ENCODE data around the gene SLC38A10.

DNA sequence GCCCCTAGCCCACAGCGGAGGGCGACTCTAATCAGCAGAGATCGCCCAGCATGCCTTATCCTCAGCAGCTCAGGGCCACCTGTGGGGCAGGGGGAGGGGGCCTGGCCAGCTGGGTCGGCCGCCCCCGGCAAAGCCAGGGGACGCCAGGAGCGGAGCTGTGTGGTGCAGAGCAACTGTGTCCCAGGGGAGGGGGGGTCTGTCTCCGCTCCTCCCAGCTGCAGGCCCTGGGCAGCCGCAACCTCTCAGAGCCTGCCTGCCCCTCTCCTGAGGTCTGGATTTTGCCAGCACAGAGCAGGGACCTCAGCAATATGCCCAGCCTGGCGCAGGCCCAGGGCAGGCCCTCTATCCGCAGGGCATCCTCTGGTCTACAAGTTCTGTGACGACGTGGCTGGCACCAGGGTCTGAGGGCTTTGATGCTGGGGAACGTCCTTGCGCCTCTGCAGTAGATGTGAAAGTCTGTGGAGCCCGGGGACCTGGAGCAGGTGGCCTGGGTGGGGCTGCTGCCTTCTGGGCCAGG is 36.5 kb upstream of the SLC38A10 start:
- TF ChIP-seq, protein P1, sequence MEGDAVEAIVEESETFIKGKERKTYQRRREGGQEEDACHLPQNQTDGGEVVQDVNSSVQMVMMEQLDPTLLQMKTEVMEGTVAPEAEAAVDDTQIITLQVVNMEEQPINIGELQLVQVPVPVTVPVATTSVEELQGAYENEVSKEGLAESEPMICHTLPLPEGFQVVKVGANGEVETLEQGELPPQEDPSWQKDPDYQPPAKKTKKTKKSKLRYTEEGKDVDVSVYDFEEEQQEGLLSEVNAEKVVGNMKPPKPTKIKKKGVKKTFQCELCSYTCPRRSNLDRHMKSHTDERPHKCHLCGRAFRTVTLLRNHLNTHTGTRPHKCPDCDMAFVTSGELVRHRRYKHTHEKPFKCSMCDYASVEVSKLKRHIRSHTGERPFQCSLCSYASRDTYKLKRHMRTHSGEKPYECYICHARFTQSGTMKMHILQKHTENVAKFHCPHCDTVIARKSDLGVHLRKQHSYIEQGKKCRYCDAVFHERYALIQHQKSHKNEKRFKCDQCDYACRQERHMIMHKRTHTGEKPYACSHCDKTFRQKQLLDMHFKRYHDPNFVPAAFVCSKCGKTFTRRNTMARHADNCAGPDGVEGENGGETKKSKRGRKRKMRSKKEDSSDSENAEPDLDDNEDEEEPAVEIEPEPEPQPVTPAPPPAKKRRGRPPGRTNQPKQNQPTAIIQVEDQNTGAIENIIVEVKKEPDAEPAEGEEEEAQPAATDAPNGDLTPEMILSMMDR (IDR thresholded peaks at IDR 0.05; ENCODE audit: low read length) = no peak
- no peak for TF ChIP-seq EZH2 (IDR thresholded peaks at IDR 0.05; ENCODE audit: borderline replicate concordance, low read length)

Measured in OCI-LY1 (cell line).